DOHH2 (cell line): ENCODE results near the gene CLRN1.
"Not testable (repeated sequence)": the region's sequence is repeated elsewhere in the genome, so short reads cannot be mapped to it uniquely, and the experiment has no call there.

Source experiments
- H3F3A ChIP-seq: fragments of 200-600 bp; sonication (generic), shearing (Covaris generic); 2 replicates; pipeline ENCODE4 v1.6.0; 2016; ENCODE audit warnings: antibody characterized with exemption, mild to moderate bottlenecking; ENCODE audit not compliant: control insufficient read depth, insufficient read depth
- H3K27ac ChIP-seq: fragments of 200-600 bp; sonication (generic); 2 replicates; pipeline ENCODE4 v1.5.1; 2014; ENCODE audit warnings: low read depth, mild to moderate bottlenecking, low read length, moderate library complexity
- H3K27me3 ChIP-seq: fragments of 200-600 bp; sonication (generic); 2 replicates; pipeline ENCODE4 v1.6.1; 2014; ENCODE audit warnings: mild to moderate bottlenecking, low read length, mixed read lengths; ENCODE audit not compliant: control insufficient read depth
- H3K36me3 ChIP-seq: fragments of 200-600 bp; sonication (generic); 2 replicates; pipeline ENCODE4 v1.6.1; 2014; ENCODE audit warnings: mild to moderate bottlenecking, low read length, moderate library complexity, mixed read lengths; ENCODE audit not compliant: control insufficient read depth
- H3K4me1 ChIP-seq: fragments of 200-600 bp; sonication (generic); 2 replicates; pipeline ENCODE4 v1.6.1; 2014; ENCODE audit warnings: mild to moderate bottlenecking, low read length, mixed read lengths; ENCODE audit not compliant: control insufficient read depth
- H3K4me2 ChIP-seq: fragments of 200-600 bp; sonication (generic); 2 replicates; pipeline ENCODE4 v1.6.0; 2014; ENCODE audit warnings: mild to moderate bottlenecking, low read length, moderate library complexity
- H3K4me3 ChIP-seq: fragments of 200-600 bp; sonication (generic); 2 replicates; pipeline ENCODE4 v1.5.1; 2014; ENCODE audit warnings: mild to moderate bottlenecking, low read length, mixed read lengths
- H3K79me2 ChIP-seq: fragments of 200-600 bp; sonication (generic); 2 replicates; pipeline ENCODE4 v1.6.1; 2014; ENCODE audit warnings: mild to moderate bottlenecking, low read length, mixed read lengths; ENCODE audit not compliant: control insufficient read depth
- H3K9me2 ChIP-seq: fragments of 200-600 bp; sonication (generic); replicated peaks from 2 replicates; pipeline ENCODE4 v1.6.1; 2014; ENCODE audit warnings: mild to moderate bottlenecking, low read length, mixed read lengths; ENCODE audit not compliant: control insufficient read depth
- H3K9me3 ChIP-seq: fragments of 200-600 bp; sonication (generic); 2 replicates; pipeline ENCODE4 v1.6.1; 2014; ENCODE audit warnings: antibody characterized with exemption, low read length, mixed read lengths; ENCODE audit not compliant: control insufficient read depth, insufficient read depth
- H4K20me1 ChIP-seq: fragments of 200-600 bp; sonication (generic); 2 replicates; pipeline ENCODE4 v1.6.0; 2014; ENCODE audit warnings: low read depth, mild to moderate bottlenecking, antibody characterized with exemption, low read length, moderate library complexity; ENCODE audit not compliant: control insufficient read depth, insufficient read depth
- CTCF ChIP-seq: fragments of 200-600 bp; sonication (generic); IDR thresholded peaks from one replicate; pipeline ENCODE4 v1.5.1; 2014; ENCODE audit warnings: antibody characterized with exemption, mild to moderate bottlenecking, low read depth, low read length; ENCODE audit not compliant: poor library complexity, severe bottlenecking
- EZH2phosphoT487 ChIP-seq: fragments of 200-600 bp; sonication (generic); IDR thresholded peaks from 2 replicates; pipeline ENCODE4 v1.6.1; 2017; ENCODE audit warnings: borderline replicate concordance, mild to moderate bottlenecking, antibody characterized with exemption, low read length, moderate library complexity, mixed read lengths

CLRN1 gene

GRCh38 chr3:150998996-150999395 lies 26.5 kb upstream of the CLRN1 start:
- Histone ChIP-seq H3K79me2 (no peaks in the 10 kb centered on the region), H3K9me3 (no peaks in the 10 kb centered on the region), H3K4me3 (no peak overlapping the region), H3K9me2 (no peaks in the 10 kb centered on the region), H3F3A (no peaks in the 10 kb centered on the region), H3K36me3 (no peaks in the 10 kb centered on the region), H4K20me1 (no peaks in the 10 kb centered on the region), H3K4me2 (no peak overlapping the region), H3K27ac (no peak overlapping the region), H3K4me1 (no peaks in the 10 kb centered on the region), H3K27me3 (no peaks in the 10 kb centered on the region)
- TF ChIP-seq CTCF (no peak), EZH2phosphoT487 (no peak)

- Histone ChIP-seq H3K27ac (no peak overlapping the region), H3K79me2 (no peaks in the 10 kb centered on the region), H3K9me3 (no peaks in the 10 kb centered on the region), H3K9me2 (no peaks in the 10 kb centered on the region), H3K4me3 (no peak overlapping the region), H4K20me1 (no peaks in the 10 kb centered on the region), H3K27me3 (no peaks in the 10 kb centered on the region), H3K4me1 (no peaks in the 10 kb centered on the region), H3F3A (no peaks in the 10 kb centered on the region), H3K36me3 (no peaks in the 10 kb centered on the region), H3K4me2 (no peak overlapping the region)
- no peak for TF ChIP-seq EZH2phosphoT487
- no peak for TF ChIP-seq CTCF
Observed at GRCh38 chr3:150996731-150997130, 24.2 kb upstream of the CLRN1 start.

GRCh38 chr3:150995510-150995909 lies 23.0 kb upstream of the CLRN1 start:
- Histone ChIP-seq H3K4me2 (no peak overlapping the region), H4K20me1 (no peaks in the 10 kb centered on the region), H3K27ac (no peak overlapping the region), H3K9me3 (no peaks in the 10 kb centered on the region), H3F3A (no peaks in the 10 kb centered on the region), H3K36me3 (no peaks in the 10 kb centered on the region), H3K27me3 (no peaks in the 10 kb centered on the region), H3K9me2 (no peaks in the 10 kb centered on the region), H3K79me2 (no peaks in the 10 kb centered on the region), H3K4me1 (no peaks in the 10 kb centered on the region), H3K4me3 (no peak overlapping the region)
- TF ChIP-seq CTCF (no peak), EZH2phosphoT487 (no peak)

GRCh38 chr3:150989208-150989607 lies 16.7 kb upstream of the CLRN1 start:
- H3K9me2 ChIP-seq, result no peaks in the 10 kb centered on the region
- H3K4me1 ChIP-seq, result peaks cover 3% of the 10 kb centered on the region; the same call in 1 of the 2 replicates
- peaks cover 4% of the 10 kb centered on the region; the same call in 1 of the 2 replicates for H3K27me3 ChIP-seq
- H3K9me3 ChIP-seq, result no peaks in the 10 kb centered on the region
- H3K79me2 ChIP-seq, result no peaks in the 10 kb centered on the region
- no peak overlapping the region for H3K4me2 ChIP-seq
- H3F3A ChIP-seq, result no peaks in the 10 kb centered on the region
- no peak overlapping the region for H3K27ac ChIP-seq
- no peak overlapping the region for H3K4me3 ChIP-seq
- TF ChIP-seq CTCF (no peak), EZH2phosphoT487 (no peak)
- H3K36me3 ChIP-seq, result no peaks in the 10 kb centered on the region
- H4K20me1 ChIP-seq, result no peaks in the 10 kb centered on the region

- not testable (repeated sequence) for H3K4me1 ChIP-seq, H3K27ac ChIP-seq, H4K20me1 ChIP-seq, H3K4me3 ChIP-seq, H3K9me2 ChIP-seq, H3K79me2 ChIP-seq, H3F3A ChIP-seq, H3K4me2 ChIP-seq, H3K36me3 ChIP-seq, H3K27me3 ChIP-seq, H3K9me3 ChIP-seq
Observed at GRCh38 chr3:150988395-150988794, 15.9 kb upstream of the CLRN1 start.
